ENCODE data around the gene KCNF1.

The KCNF1 gene, protein sequence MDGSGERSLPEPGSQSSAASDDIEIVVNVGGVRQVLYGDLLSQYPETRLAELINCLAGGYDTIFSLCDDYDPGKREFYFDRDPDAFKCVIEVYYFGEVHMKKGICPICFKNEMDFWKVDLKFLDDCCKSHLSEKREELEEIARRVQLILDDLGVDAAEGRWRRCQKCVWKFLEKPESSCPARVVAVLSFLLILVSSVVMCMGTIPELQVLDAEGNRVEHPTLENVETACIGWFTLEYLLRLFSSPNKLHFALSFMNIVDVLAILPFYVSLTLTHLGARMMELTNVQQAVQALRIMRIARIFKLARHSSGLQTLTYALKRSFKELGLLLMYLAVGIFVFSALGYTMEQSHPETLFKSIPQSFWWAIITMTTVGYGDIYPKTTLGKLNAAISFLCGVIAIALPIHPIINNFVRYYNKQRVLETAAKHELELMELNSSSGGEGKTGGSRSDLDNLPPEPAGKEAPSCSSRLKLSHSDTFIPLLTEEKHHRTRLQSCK

DNA sequence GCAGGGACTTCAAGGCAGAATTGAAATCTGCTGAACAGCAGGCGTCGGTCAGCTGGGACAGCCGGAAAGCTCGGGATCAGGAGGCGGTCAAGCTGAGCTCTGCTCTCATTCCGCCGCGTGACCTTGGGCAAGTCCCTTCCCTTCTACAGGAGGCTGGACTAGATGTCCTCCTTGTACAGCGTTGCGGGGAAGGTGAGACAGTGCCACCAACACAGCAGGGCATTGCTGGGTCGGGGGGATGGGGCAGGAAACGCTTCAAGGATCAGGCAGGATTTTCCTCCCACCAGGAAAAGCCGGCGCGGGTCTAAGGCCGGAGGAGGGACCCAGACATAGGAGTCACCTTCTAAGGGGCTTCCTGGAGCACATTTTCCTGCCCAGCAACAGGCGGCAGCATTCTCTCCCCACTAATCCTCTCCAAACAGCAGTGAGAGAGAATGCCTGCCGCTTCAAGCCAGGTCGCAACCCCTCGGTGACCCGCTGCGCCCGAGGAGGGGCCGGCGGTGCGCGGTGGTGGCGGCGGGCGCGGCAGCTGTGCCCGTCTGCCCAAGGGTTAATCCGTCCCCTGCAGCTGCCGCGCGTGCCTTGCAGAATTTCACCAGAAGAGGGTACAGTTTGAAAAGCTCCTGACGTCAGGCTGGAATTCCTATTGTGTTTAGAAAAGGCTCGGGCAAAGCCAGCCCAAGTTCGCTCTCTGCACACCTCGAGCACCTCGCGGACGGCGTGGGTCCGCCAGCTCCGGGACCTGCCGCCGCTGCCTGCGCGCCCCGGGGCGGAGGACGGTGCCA lies at the start of gene KCNF1:
KCNF1 (plus strand) TSS at position 644 of the 785 bp plus-strand sequence. CDS start 493 bp downstream, outside the sequence.
- DNase-seq (ENCODE audit: low read depth), result peak; percentile 19

DNA sequence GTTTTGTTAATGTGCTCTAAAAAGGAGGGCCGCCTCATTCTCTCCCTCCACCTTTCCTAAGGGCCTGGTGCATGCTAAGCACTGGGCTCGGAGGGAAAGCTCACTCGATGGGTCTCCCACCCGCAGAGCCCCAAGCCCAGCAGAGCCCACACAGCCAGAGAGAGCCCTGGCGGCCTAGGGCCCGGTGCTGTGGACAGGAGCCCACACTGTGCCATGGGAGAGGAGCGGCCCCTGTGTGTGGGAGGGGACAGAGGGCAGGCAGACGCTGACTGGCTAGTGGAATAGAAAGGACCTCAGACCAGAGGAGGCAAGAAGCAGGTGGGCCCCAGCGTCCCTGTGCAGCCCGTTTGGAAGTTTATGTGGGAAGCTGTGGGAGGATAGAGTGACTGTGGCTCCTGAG lies 49.4 kb upstream of the KCNF1 start:
- DNase-seq (ENCODE audit: low read depth), result no peak

DNA sequence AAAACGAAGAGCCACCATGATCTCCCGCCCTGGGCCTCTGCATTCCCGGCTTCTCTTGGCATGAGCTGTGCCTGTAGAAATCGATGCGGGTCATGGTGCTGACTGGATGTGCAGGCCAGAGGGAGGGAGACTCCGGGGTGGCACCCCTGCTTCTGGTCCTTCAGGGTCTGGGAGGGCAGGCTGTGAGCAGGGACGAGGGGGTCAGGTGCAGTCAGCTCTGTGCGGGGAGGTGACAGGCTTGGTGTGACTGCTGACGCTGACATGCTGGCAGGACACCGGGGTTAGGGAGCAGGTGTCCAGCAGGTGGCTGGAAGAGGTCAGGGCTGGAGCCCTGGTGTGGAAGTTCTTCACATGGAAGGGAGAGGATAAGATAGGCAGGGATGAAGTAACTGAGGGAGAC lies 48.7 kb upstream of the KCNF1 start:
- DNase-seq (ENCODE audit: low read depth), result no peak

DNA sequence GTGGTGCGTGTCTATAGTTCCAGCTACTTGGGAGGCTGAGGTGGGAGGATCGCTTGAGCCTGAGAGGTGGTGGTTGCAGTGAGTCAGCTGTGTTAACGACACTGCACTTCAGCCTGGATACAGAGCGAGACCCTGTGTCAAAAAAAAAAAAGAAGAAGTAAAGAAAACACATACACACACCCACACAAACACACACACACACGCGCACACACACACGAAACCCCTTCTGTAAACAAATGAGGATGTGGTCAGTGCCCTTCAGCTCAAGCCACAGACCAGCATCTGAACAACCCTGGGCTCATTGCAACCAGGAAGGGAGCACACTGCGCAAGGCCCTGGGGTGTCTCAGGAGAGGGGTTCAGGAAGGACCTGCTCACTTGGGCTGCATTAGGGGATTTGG lies 47.9 kb upstream of the KCNF1 start:
- no peak for DNase-seq (ENCODE audit: low read depth)

DNA sequence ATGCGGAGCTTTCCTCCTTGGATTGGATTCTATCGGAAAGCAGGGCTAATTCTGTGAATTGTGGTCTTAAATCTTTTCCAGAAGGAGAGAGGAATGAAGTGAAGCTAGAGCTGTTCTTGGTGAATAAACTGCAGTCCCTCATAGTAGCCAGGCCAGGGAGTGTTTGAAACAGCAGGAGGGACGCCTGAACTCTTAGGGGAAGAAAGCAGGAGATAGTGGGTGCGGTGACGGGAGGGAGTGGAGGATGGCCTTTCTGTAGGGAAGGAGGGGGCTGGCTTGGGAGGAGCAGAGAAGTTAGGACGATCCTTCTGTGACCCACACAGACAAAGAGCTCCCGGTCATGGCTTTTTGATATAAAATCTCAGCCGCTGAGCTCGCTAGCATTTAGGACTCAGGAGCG lies 47.5 kb upstream of the KCNF1 start:
- no peak for DNase-seq (ENCODE audit: low read depth)

DNA sequence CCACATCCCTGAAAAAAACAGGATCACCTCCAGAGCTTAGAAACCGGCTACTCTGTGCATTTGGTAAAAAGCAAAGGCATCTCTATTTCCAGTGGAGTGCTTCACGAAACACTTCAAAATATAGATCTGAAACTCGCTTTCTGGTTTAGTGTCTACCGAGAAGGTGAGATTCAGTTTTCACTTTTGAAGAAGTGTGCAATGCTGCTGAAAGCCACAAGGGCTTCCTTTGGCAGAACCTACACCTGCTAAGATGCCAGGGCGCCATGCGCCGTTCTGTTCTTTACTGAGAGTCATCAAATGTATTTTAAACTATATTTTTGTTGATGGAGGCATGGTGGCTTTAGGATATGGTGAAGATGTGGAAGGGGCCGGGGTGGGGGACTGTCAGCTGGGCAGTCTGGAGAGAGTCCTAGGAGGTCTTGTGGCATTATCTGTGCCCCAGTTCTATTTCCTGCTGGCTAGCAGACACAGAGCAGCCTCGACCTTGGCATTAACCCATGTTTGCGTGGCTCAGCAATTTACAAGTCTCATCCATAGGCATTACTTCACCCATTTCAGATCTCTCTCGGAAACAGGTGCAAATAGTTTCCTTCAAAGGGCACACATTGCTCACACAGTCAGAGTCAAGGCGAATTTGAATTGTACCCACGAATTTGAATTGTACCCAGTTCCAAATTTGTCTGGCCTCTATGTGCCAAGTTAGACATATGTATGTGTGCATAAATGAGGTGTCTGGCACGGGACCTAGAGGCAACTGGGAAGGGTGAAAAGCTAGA lies 46.7 kb upstream of the KCNF1 start:
- DNase-seq (ENCODE audit: low read depth), result no peak

DNA sequence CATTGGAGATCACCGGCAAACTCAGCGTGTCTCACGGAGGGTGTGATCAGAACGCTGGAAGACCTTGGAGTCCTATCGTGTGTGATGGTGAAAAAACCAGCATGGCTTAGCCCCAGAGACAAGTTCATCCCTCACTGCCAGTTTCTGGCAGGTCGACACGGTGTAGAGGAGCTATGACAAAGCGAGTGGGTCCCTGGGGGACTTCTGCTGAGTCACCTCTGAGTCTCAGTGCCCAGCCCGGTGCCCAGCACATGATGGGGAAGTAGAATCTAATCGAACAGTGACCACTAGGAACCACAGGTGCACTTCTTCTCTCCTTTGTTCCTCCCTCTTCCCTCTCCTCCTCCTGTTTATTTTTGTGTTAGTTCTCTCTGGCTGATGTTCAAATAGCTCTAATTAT lies 45.9 kb upstream of the KCNF1 start:
- DNase-seq (ENCODE audit: low read depth), result no peak

DNA sequence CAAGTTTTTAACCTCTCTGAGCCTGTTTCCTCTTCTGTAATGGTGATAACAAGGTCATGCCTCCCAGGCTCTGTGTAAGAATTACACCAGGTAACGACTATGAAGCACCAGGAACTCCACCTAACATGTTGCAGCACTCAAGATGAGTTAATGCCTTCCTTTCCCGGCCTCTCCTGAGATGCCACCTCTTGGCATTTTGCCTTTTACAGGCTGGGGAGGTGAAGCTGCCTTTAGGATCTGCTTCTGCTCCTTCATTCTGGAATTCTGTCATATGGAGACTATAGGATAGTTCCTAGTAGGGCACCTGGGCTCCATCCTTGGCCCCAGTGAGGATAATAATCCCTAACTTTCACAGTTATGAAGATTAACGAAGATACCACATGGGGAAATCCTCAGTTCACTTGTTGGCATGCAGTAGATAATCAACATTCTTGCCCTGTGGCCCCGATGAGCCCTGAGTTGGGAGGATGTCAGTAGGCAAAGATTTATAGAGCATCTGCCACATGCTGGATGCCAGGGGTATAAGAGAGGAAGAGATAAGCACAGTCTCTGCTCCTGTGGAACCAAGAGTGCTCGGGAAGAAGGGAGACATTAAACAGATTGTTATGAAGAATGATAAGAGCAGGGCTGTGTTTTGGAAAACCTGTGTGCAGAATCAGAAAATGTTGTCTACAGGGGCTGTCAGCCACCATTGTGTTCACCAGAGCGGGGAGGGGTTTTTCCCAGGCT lies 43.9 kb upstream of the KCNF1 start:
- DNase-seq (ENCODE audit: low read depth), result no peak

DNA sequence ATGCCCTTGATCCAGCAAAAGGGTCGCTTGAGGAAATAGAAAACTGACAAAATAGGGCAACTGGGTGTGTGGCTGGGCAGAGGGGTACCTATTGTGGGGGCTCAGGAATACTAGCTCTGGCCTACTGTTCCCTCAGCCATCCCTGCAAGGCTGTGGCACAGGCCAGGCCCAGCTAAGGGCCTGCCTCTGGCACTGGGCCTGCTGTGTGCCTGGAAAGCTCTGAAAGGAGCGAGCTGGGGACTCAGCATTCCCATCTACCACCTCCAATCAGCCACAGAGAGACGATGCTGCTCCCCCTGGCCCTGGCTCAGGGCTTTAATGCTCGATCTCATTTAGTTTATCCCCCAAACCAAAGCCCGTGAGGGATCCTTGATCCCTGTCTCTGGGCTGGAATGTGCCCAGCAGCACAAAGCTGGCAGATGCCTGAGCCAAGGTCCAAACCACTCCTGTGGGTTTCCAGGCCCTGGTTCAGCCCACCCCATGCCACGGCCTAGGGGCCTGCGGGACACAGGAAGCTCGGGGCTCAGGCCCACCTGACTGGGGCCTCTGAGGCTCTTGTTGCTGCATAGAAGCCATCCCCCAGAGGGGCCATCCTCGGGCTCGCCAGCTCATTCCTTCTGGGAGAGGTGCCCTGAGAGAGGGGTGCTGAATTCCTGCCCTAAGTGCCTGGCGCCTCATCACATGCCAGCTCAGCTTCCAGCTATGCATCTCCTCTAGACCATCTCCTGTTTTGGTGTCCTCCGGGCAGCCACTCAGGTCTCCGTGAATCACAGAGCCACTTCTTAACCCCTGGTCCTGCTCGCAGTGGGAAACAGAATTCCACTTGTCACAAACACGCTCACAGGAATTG lies 43.0 kb upstream of the KCNF1 start:
- peak; percentile 36 for DNase-seq (ENCODE audit: low read depth)

DNA sequence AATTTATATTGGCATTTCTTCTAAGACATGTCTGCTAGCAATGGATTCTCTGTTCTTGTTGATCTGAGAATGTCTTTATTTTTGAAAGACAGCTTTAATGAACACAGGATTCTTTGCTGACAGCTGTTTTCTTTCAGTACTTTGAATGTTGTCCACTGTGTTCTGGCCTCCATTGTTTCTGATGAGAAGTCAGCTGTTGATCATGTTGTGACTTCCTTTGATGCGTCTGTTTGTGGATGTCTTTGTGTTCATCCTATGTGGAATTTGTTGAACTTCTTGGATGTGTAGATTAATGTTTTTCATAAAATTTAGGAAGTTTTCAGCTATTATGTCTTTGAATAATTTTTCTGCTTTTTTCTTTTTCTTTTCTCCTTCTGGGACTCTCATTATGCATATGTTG lies 39.8 kb upstream of the KCNF1 start:
- DNase-seq (ENCODE audit: low read depth), result no peak

DNA sequence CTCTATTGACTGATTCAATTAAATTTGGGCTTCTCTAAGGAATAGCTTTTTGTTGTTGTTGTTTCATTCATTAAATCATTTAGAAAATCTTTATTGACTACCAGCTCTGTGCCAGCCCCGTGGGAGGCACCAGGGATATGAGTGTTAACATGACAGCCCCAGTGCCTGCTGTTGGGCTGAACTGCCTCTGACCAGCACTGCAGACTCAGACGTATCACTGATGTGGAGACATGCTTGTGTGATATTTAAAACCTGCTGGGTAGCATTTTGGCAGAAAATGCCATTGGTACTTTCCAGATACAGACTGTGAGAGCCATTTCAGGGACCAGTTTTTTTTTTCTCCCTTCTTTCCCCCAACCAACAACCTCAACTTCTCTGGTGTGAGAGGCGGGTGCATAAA lies 38.6 kb upstream of the KCNF1 start:
- no peak for DNase-seq (ENCODE audit: low read depth)

DNA sequence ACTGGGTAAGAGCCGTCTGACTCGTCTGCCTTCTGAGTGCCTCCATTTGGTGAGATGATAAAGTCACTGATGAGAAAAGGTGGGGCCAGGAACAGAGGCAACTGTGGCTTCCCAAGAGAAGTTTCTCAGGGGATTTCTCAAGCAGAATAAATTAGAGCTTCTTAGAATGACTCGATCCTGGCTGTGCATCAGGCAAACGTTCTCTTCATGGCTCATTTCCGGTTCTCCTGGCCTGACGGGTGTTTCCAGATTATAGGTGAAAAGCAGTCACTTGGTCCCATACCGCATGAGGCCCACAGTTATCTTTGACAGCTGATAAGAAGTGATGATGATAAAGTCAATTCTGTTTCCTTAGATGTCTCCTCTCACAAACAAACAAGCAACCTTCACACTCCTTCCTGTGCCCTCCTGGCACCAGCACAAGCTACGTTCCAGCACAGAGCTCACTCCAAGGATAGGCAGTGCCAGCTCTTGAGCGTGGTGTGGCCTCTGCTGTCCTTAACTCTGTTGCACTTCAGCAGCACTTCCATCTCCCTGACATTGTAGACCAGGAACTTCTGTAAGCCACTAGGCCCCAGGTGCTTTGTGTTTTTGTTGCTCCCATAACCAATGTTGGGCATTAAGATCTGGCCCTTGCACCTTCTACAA lies 37.8 kb upstream of the KCNF1 start:
- no peak for DNase-seq (ENCODE audit: low read depth)

DNA sequence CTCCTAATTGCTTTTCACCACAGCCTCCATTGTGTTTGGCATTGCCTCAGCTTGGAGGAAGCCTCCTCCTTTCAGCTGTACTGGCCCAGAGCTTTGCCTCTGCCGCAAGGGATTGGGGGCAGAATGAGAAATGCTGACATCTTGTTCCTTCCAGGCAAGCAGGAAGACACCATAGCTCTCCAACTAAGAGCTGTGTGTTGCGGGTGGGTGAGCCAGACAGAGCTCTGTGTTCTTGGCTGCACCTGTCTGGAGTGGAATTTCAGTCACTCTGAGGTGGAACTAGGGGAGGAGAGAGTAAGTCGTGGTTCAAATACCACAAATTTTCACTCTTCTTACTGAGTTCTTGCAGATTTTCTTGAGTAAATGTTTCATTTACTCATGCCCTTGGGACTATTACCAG lies 36.6 kb upstream of the KCNF1 start:
- DNase-seq (ENCODE audit: low read depth), result no peak

DNA sequence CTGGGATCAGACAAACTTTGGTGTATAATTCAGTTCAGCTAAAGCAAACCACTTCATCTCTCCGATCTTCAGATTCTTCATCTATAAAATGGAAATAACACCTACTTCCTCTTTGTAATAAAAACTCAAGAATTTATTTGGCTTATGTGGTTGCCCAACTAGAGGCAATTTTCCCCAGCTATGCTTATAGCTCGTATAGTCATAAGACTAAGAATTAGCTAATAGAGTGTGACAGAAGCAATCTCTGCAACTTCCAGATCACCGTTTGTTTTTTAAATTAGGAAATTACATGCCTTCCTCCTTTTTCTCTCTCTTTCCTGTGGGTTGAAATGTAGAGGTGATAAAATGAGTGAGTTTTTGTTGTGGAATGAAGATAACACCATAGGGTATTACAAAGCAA lies 35.3 kb upstream of the KCNF1 start:
- DNase-seq (ENCODE audit: low read depth), result no peak

DNA sequence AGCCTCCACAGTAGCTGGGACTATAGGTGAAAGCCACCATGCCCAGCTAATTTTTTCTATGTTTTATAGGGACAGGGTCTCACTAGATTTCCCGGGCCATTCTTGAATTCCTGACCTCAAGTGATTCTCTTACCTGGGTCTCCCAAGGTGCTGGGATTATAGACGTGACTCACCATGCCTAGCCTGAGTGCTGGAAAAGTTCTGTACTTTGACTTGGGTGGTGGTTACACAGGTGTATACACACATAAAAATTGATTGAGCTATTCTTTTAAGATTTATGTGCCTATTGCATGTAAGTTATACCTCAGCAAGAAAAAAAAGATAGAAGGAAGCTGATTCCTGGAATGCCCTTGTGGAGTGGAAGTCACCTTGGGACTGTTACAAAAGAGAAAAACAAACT lies 34.8 kb upstream of the KCNF1 start:
- DNase-seq (ENCODE audit: low read depth), result no peak

DNA sequence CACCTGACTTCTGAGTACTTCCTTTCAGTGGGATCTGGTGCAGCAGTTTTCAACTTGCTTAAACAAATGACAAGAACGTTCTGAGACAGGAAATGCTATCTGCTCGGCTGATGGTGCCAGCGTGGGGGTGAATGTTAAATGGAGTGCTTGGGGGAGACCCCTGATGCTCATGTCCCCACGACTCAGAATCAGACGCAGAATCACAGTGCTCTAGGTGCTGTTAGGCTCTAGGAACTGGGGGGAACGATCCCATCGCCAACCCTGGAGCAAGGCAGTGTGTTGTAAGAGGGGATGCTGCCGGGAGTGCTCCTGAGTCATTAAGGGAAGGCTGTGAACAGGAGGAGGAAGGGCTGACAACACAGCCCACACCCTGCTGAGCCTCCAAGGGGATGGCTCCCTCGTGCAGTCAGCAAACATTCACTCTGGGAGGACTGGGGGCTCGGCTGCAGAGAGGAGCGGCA lies 34.1 kb upstream of the KCNF1 start:
- DNase-seq (ENCODE audit: low read depth), result no peak

DNA sequence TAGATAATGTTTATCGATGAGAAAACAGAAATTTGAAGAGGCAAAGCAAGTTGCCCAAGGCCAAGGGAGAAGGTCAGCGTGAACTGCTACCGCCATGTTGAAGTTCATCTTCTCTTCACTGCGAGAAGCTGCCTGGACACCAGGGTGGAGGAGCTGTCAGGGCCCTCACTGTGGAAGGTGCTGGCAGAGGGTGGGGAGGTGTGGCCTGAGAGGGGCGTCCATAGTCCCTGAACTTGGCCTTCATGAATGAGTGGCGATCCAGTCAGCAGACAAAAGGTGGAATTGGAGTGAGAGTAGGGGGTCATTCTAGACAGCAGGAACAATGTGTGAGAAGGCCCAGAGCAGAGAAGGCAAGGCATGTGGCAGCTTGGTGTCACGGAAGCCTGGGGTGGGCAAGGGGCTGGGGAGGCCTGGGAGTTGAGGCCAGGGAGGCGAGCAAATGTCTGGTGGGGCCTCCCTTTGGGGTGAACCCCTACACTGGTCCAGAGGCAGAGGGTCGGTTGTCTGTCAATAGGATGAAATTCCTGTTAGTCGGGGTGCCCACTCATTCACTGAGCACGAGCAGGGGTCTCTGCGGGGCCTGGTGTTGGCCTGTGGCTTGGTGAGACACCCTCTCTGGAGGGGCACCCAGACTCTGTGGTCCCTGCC lies 33.3 kb upstream of the KCNF1 start:
- DNase-seq (ENCODE audit: low read depth), result no peak

DNA sequence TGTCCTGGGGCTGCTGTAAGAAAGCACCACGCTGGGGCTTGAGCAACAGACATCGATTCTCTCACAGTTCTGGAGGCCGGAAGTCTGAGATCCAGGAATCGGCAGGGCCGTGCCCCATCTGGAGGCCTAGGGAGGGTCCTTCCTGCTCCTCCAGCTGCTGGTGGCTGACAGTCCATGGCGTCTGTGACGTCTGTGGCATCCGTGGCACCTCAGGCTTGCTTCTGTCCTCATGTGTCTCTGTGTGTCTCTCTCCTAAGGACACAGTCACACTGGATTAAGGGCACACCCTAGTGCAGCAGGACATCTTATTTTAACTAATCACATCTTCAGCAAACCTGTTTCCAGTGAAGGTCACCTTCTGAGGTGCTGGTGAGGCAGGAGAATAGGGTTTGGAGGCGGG lies 32.6 kb upstream of the KCNF1 start:
- DNase-seq (ENCODE audit: low read depth), result no peak
